ENCODE measurements around the gene MAGEL2. TPM values are rescaled to one million over a fixed set of nuclear protein-coding genes. Genes with fewer than 3 reads are reported as not detected.

The MAGEL2 gene
- total RNA-seq, 4 donors from 2014 or later = not detected

DNA sequence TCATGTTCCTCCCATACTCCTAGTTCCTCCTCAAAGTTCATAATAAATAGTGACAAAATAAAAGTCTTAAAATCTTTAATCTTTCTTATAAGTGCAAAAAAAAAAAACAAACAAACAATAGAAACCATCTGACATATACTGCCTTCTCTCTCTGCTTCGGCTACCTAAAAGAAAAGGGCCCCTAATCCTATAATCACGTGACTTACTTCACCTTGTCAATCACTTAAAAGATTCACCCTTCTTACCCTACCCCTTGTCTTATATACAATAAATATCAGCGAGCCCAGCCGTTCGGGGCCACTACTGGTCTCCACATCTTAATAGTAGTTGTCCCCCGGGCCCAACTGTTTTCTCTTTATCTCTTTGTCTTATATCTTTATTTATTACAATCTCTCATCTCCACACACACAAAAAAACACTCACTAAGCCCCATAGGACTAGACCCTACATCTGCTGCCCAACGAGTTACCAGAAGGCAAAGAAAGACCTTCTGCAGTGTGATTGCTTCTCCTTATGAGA lies 53.4 kb downstream of the MAGEL2 start:
- 76% methylated on average over 7 of the region's 7 CpGs for WGBS
- no peak for TF ChIP-seq POLR2A (IDR thresholded peaks at IDR 0.05)
- TF ChIP-seq, protein P1, sequence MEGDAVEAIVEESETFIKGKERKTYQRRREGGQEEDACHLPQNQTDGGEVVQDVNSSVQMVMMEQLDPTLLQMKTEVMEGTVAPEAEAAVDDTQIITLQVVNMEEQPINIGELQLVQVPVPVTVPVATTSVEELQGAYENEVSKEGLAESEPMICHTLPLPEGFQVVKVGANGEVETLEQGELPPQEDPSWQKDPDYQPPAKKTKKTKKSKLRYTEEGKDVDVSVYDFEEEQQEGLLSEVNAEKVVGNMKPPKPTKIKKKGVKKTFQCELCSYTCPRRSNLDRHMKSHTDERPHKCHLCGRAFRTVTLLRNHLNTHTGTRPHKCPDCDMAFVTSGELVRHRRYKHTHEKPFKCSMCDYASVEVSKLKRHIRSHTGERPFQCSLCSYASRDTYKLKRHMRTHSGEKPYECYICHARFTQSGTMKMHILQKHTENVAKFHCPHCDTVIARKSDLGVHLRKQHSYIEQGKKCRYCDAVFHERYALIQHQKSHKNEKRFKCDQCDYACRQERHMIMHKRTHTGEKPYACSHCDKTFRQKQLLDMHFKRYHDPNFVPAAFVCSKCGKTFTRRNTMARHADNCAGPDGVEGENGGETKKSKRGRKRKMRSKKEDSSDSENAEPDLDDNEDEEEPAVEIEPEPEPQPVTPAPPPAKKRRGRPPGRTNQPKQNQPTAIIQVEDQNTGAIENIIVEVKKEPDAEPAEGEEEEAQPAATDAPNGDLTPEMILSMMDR (IDR thresholded peaks at IDR 0.05) = no peak
- no peak for TF ChIP-seq EP300 (IDR thresholded peaks at IDR 0.05)
- TF ChIP-seq POLR2AphosphoS5 (IDR thresholded peaks at IDR 0.05) = no peak
- Histone ChIP-seq H3K4me1 (no peaks in the 10 kb centered on the region), H3K4me3 (no peak overlapping the region), H3K27ac (no peak overlapping the region), H3K36me3 (no peaks in the 10 kb centered on the region), H3K27me3 (no peaks in the 10 kb centered on the region), H3K9me3 (no peaks in the 10 kb centered on the region)
- DNase-seq (ENCODE audit: low spot score in 2 of 2) = no peak

Other genes with a start within 250 kb of the MAGEL2 start
- gene GOLGA6L2, start 200.6 kb downstream of the MAGEL2 start, total RNA-seq = not detected
- gene MKRN3, start 82.2 kb downstream of the MAGEL2 start, total RNA-seq = 1 to 10 TPM in 1 of 4 donors, under 1 TPM in 1, not detected in 2; 0.55 to 1.2 TPM
- gene NDN, start 39.4 kb upstream of the MAGEL2 start, total RNA-seq = 10 to 100 TPM in 1 of 4 donors, 1 to 10 TPM in 3; 8.2 to 14.8 (median 8.9) TPM

All from suprapubic skin (tissue), 4 donors.